K562 (cell line): ENCODE measurements around the gene AOC1.

ENCODE experiments used
- CBX5 ChIP-seq: IDR thresholded peaks from 2 replicates; pipeline ENCODE4 v1.6.1; 2014; ENCODE audit warnings: low read depth, borderline replicate concordance
- ERF ChIP-seq: fragments of 450-650 bp; formaldehyde crosslinking; IDR thresholded peaks from 2 replicates; pipeline ENCODE4 v1.4.0; 2020; ENCODE audit warnings: mild to moderate bottlenecking, mixed read lengths
- HDAC6 ChIP-seq: IDR thresholded peaks from 2 replicates; pipeline ENCODE4 v1.6.1; 2012; ENCODE audit warnings: low read depth, mild to moderate bottlenecking, control low read depth, inconsistent platforms, low read length, moderate library complexity
- MXI1 ChIP-seq: IDR thresholded peaks from 2 replicates; pipeline ENCODE4 v1.6.1; 2011; ENCODE audit warnings: low read depth, mild to moderate bottlenecking, improper control_type of control experiment, low read length
- NFYB ChIP-seq: IDR thresholded peaks from 2 replicates; pipeline ENCODE4 v1.6.1; 2011; ENCODE audit warnings: mild to moderate bottlenecking, moderate library complexity; ENCODE audit not compliant: insufficient read length; ENCODE audit errors: extremely low read depth
- POLR2A ChIP-seq: fragments of 450-650 bp; conservative IDR thresholded peaks from 2 replicates; pipeline ENCODE4 v1.6.1; 2016
- POLR2AphosphoS2 ChIP-seq: IDR thresholded peaks from 2 replicates; pipeline ENCODE4 v1.6.1; 2012; ENCODE audit warnings: low read length, improper control_type of control experiment
- RAD51 ChIP-seq: fragments of 450-650 bp; IDR thresholded peaks from 2 replicates; pipeline ENCODE4 v1.7.1; 2016; ENCODE audit warnings: low read depth, mild to moderate bottlenecking, borderline replicate concordance
- SRF ChIP-seq, 2 experiments: fragments of 250-450, 450-650 bp in 1 of 2; sonication (Bioruptor Pico) in 1 of 2; sonication (generic) in 1 of 2; formaldehyde crosslinking; IDR thresholded peaks; 2 replicates each; pipeline versions ENCODE4 v1.5.0 to v1.5.1; 2020 to 2022; ENCODE audit warnings: mild to moderate bottlenecking in 1 of 2, missing genetic modification reagents in 1 of 2
- TF ChIP-seq, protein P1 (sequence below), 3 experiments: IDR thresholded peaks in 2 of 3; conservative IDR thresholded peaks in 1 of 3; 2 replicates each; pipeline ENCODE4 v1.5.1; 2011 to 2012; ENCODE audit warnings: low read length in 3 of 3, mild to moderate bottlenecking in 3 of 3, control low read depth in 2 of 3, improper control_type of control experiment in 1 of 3, inconsistent platforms in 1 of 3, low read depth in 1 of 3, mixed read lengths in 1 of 3, moderate library complexity in 1 of 3; ENCODE audit not compliant: insufficient read depth in 2 of 3
- TF ChIP-seq, protein P2 (sequence below), 2 experiments: fragments of 450-650 bp in 1 of 2; sonication (generic) in 1 of 2; formaldehyde crosslinking in 1 of 2; IDR thresholded peaks in 1 of 2; conservative IDR thresholded peaks in 1 of 2; 2 replicates each; pipeline versions ENCODE4 v1.6.1 to v1.8.1; 2016 to 2023; ENCODE audit warnings: mild to moderate bottlenecking in 2 of 2, moderate library complexity in 2 of 2, inconsistent platforms in 1 of 2, missing genetic modification reagents in 1 of 2
- TF ChIP-seq, protein P3 (sequence below): fragments of 450-650 bp; IDR thresholded peaks from 2 replicates; pipeline ENCODE4 v1.6.1; 2017; ENCODE audit warnings: antibody characterized with exemption, mild to moderate bottlenecking
- TF ChIP-seq, protein P4 (sequence below): sonication (generic); formaldehyde crosslinking; IDR thresholded peaks from 2 replicates; pipeline ENCODE4 v1.9.0; 2022; ENCODE audit warnings: mild to moderate bottlenecking, missing genetic modification reagents
- TF ChIP-seq, protein P5 (sequence below): fragments of 250-450 bp; sonication (Bioruptor Pico); IDR thresholded peaks from 2 replicates; pipeline ENCODE4 v1.8.0; 2021; ENCODE audit warnings: moderate library complexity, mild to moderate bottlenecking, inconsistent platforms

DNA sequence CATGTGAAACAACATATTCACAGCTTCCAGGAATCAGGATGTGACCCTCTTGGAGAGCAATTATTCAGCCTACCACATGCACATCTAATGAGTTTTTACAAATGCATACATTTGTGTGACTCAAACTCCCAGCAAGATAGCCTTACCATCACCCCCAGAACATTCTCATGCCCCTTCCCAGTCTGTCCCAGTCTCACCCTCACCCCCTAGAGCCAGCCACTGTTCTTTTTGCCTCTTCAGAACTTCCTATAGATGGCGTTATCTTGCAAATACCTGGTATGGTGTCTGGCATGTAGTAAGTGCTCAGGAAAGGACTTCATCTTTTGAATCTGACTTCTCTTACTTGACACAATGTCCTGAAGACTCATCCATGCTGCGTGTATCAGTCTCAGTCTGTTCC lies 23.9 kb upstream of the AOC1 start:
- TF ChIP-seq, protein P1, sequence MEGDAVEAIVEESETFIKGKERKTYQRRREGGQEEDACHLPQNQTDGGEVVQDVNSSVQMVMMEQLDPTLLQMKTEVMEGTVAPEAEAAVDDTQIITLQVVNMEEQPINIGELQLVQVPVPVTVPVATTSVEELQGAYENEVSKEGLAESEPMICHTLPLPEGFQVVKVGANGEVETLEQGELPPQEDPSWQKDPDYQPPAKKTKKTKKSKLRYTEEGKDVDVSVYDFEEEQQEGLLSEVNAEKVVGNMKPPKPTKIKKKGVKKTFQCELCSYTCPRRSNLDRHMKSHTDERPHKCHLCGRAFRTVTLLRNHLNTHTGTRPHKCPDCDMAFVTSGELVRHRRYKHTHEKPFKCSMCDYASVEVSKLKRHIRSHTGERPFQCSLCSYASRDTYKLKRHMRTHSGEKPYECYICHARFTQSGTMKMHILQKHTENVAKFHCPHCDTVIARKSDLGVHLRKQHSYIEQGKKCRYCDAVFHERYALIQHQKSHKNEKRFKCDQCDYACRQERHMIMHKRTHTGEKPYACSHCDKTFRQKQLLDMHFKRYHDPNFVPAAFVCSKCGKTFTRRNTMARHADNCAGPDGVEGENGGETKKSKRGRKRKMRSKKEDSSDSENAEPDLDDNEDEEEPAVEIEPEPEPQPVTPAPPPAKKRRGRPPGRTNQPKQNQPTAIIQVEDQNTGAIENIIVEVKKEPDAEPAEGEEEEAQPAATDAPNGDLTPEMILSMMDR (IDR thresholded peaks at IDR 0.05 in 2 of 3, conservative IDR thresholded peaks at IDR 0.05 in 1 of 3; ENCODE audit: insufficient read depth in 2 of 3, low read depth in 1 of 3, low read length in 3 of 3), result peak in 2 of 3 experiments; percentile 35 to 41; a peak in 3 of 6 replicates
- TF ChIP-seq ERF (CRISPR knock-in tag) (no peak), HDAC6 (no peak), NFYB (no peak), POLR2AphosphoS2 (no peak), POLR2A (no peak), CBX5 (no peak), RAD51 (no peak), MXI1 (no peak), SRF (CRISPR knock-in tag; IDR thresholded peaks at IDR 0.05) (no peak)
- TF ChIP-seq, protein P2, sequence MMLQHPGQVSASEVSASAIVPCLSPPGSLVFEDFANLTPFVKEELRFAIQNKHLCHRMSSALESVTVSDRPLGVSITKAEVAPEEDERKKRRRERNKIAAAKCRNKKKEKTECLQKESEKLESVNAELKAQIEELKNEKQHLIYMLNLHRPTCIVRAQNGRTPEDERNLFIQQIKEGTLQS (IDR thresholded peaks at IDR 0.05), result no peak
- TF ChIP-seq, protein P2 (CRISPR knock-in tag; conservative IDR thresholded peaks at IDR 0.05), result no peak
- TF ChIP-seq, protein P3, sequence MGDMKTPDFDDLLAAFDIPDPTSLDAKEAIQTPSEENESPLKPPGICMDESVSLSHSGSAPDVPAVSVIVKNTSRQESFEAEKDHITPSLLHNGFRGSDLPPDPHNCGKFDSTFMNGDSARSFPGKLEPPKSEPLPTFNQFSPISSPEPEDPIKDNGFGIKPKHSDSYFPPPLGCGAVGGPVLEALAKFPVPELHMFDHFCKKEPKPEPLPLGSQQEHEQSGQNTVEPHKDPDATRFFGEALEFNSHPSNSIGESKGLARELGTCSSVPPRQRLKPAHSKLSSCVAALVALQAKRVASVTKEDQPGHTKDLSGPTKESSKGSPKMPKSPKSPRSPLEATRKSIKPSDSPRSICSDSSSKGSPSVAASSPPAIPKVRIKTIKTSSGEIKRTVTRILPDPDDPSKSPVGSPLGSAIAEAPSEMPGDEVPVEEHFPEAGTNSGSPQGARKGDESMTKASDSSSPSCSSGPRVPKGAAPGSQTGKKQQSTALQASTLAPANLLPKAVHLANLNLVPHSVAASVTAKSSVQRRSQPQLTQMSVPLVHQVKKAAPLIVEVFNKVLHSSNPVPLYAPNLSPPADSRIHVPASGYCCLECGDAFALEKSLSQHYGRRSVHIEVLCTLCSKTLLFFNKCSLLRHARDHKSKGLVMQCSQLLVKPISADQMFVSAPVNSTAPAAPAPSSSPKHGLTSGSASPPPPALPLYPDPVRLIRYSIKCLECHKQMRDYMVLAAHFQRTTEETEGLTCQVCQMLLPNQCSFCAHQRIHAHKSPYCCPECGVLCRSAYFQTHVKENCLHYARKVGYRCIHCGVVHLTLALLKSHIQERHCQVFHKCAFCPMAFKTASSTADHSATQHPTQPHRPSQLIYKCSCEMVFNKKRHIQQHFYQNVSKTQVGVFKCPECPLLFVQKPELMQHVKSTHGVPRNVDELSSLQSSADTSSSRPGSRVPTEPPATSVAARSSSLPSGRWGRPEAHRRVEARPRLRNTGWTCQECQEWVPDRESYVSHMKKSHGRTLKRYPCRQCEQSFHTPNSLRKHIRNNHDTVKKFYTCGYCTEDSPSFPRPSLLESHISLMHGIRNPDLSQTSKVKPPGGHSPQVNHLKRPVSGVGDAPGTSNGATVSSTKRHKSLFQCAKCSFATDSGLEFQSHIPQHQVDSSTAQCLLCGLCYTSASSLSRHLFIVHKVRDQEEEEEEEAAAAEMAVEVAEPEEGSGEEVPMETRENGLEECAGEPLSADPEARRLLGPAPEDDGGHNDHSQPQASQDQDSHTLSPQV, result no peak
- TF ChIP-seq, protein P4, sequence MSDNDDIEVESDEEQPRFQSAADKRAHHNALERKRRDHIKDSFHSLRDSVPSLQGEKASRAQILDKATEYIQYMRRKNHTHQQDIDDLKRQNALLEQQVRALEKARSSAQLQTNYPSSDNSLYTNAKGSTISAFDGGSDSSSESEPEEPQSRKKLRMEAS (CRISPR knock-in tag), result no peak
- TF ChIP-seq, protein P5, sequence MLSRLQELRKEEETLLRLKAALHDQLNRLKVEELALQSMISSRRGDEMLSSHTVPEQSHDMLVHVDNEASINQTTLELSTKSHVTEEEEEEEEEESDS (CRISPR knock-in tag), result no peak
